IMR-90 (cell line): Measurements from ENCODE around the gene NACC2.

Experiments
- CEBPB ChIP-seq: IDR thresholded peaks from 2 replicates; pipeline ENCODE4 v1.6.1; 2012; ENCODE audit warnings: low read depth, low read length, improper control_type of control experiment
- CTCF ChIP-seq: conservative IDR thresholded peaks from 2 replicates; pipeline ENCODE4 v1.5.1; 2012; ENCODE audit warnings: mild to moderate bottlenecking, low read depth, low read length, improper control_type of control experiment
- POLR2A ChIP-seq: IDR thresholded peaks from 2 replicates; pipeline ENCODE4 v1.6.1; 2012; ENCODE audit warnings: mild to moderate bottlenecking, low read depth, low read length

- TF ChIP-seq POLR2A (no peak), CTCF (no peak), CEBPB (no peak)
Measured at GRCh38 chr9:136031094-136031493, 64.0 kb downstream of the NACC2 start.
